GM12878 (cell line): ENCODE results near the gene WNT9A. TPM values are rescaled to one million over a fixed set of nuclear protein-coding genes. Genes with fewer than 3 reads are reported as not detected.

Experiments used
- ATAC-seq: fragments of 200-7000 bp; cut with Tn5 transposase; 3 replicates; pipeline ENCODE4 v1.9.1; 2020; ENCODE audit warnings: mild to moderate bottlenecking, moderate library complexity
- BruUV-seq: library from RNA; stranded (reverse); fragments of 400-500 nt; replicated peaks from 2 replicates; lab custom pipeline; 2021; lab: Mats Ljungman, UMichigan
- CTCF ChIA-PET: fragments of 300-600 bp; sonication (Branson Sonifier 250); formaldehyde crosslinking; extraction: SDS; loops from one replicate; lab custom pipeline; 2021; ENCODE audit warnings: inconsistent platforms; lab: Yijun Ruan, JAX
- POLR2A ChIA-PET: fragments of 350-600 bp; formaldehyde crosslinking; extraction: SDS; loops from one replicate; lab custom pipeline; 2021; ENCODE audit warnings: inconsistent platforms; lab: Charles Lee
- RAD21 ChIA-PET: fragments of 300-600 bp; sonication (Branson Sonifier 250); formaldehyde crosslinking; loops from one replicate; lab custom pipeline; 2023; ENCODE audit warnings: antibody characterized with exemption; ENCODE audit not compliant: unreplicated experiment; lab: Charles Lee
- SMC1A ChIA-PET: fragments of 300-600 bp; sonication (Branson Sonifier 250); formaldehyde crosslinking; loops from one replicate; lab custom pipeline; 2023; ENCODE audit not compliant: unreplicated experiment, uncharacterized antibody; lab: Charles Lee
- DNase-seq: peaks from one replicate; pipeline ENCODE4 v3.0.0-alpha.2; 2011; ENCODE audit warnings: low read depth, low spot score
- FAIRE-seq: peaks from 3 replicates; lab custom pipeline; 2011; peaks lifted over from hg19 to GRCh38; lab: Jason Lieb, UNC
- H2AFZ ChIP-seq: 2 replicates; pipeline ENCODE4 v1.6.0; 2011; ENCODE audit warnings: low read depth, low read length, control low read depth; ENCODE audit not compliant: control insufficient read depth
- H3K27ac ChIP-seq: 2 replicates; pipeline ENCODE4 v1.5.1; 2011; ENCODE audit warnings: control low read depth; ENCODE audit not compliant: control insufficient read depth, insufficient read depth
- H3K27me3 ChIP-seq, 2 experiments: replicated peaks in 1 of 2; 2 replicates each; pipeline versions ENCODE4 v1.6.0 to v1.6.1; 2011; ENCODE audit warnings: low read length in 1 of 2; ENCODE audit not compliant: control insufficient read depth in 2 of 2, insufficient read depth in 2 of 2
- H3K36me3 ChIP-seq, 2 experiments: 2 replicates each; pipeline ENCODE4 v1.5.1; 2011; ENCODE audit warnings: low read length in 1 of 2; ENCODE audit not compliant: control insufficient read depth in 2 of 2, insufficient read depth in 2 of 2
- H3K4me1 ChIP-seq: 2 replicates; pipeline ENCODE4 v1.6.1; 2011; ENCODE audit warnings: mild to moderate bottlenecking, low read length, moderate library complexity, mixed read lengths; ENCODE audit not compliant: control insufficient read depth, insufficient read depth
- H3K4me2 ChIP-seq: 2 replicates; pipeline ENCODE4 v1.6.0; 2011; ENCODE audit warnings: control low read depth; ENCODE audit not compliant: control insufficient read depth, insufficient read depth
- H3K4me3 ChIP-seq: fragments of 200-600 bp; sonication (generic); 2 replicates; pipeline ENCODE4 v1.5.1; 2016
- H3K79me2 ChIP-seq: 2 replicates; pipeline ENCODE4 v1.6.0; 2011; ENCODE audit warnings: low read length; ENCODE audit not compliant: control insufficient read depth, insufficient read depth
- H3K9ac ChIP-seq: 2 replicates; pipeline ENCODE4 v1.8.0; 2011; ENCODE audit warnings: low read length, control low read depth, mixed read lengths; ENCODE audit not compliant: control insufficient read depth, insufficient read depth
- H3K9me3 ChIP-seq: replicated peaks from 3 replicates; pipeline ENCODE4 v1.5.1; 2011; ENCODE audit warnings: mild to moderate bottlenecking, low read length; ENCODE audit not compliant: control insufficient read depth, insufficient read depth
- H4K20me1 ChIP-seq: 2 replicates; pipeline ENCODE4 v1.6.0; 2011; ENCODE audit not compliant: control insufficient read depth, insufficient read depth
- CHD4 ChIP-seq: fragments of 200-600 bp; sonication (generic); IDR thresholded peaks from 2 replicates; pipeline ENCODE4 v1.6.1; 2016; ENCODE audit warnings: mild to moderate bottlenecking
- EP300 ChIP-seq, 2 experiments: fragments of 150-350 bp in 1 of 2; IDR thresholded peaks; 2 replicates each; pipeline ENCODE4 v1.6.1; 2011 to 2012; ENCODE audit warnings: low read depth in 2 of 2, low read length in 2 of 2, borderline replicate concordance in 1 of 2, improper control_type of control experiment in 1 of 2, inconsistent platforms in 1 of 2; ENCODE audit not compliant: control insufficient read depth in 1 of 2
- JUND ChIP-seq: IDR thresholded peaks from 2 replicates; pipeline ENCODE4 v1.6.1; 2012; ENCODE audit warnings: low read depth, mild to moderate bottlenecking, low read length, improper control_type of control experiment, moderate library complexity
- KDM1A ChIP-seq: fragments of 200-600 bp; sonication (generic); IDR thresholded peaks from 2 replicates; pipeline ENCODE4 v1.6.1; 2016; ENCODE audit warnings: borderline replicate concordance
- MLLT1 ChIP-seq: fragments of 450-650 bp; IDR thresholded peaks from 2 replicates; pipeline ENCODE4 v1.6.1; 2016; ENCODE audit warnings: mild to moderate bottlenecking
- NKRF ChIP-seq: fragments of 450-650 bp; conservative IDR thresholded peaks from 2 replicates; pipeline ENCODE4 v1.6.1; 2017; ENCODE audit warnings: mild to moderate bottlenecking, moderate library complexity
- POU2F2 ChIP-seq: IDR thresholded peaks from 3 replicates; pipeline ENCODE4 v1.6.1; 2011; ENCODE audit warnings: low read depth, mild to moderate bottlenecking, low read length, borderline replicate concordance
- RAD51 ChIP-seq: fragments of 450-650 bp; IDR thresholded peaks from 2 replicates; pipeline ENCODE4 v1.6.1; 2016; ENCODE audit warnings: moderate library complexity, mild to moderate bottlenecking, inconsistent platforms
- RCOR1 ChIP-seq: conservative IDR thresholded peaks from 2 replicates; pipeline ENCODE4 v1.6.1; 2012; ENCODE audit warnings: low read depth, low read length, improper control_type of control experiment
- RELA ChIP-seq: fragments of 450-650 bp; IDR thresholded peaks from 2 replicates; pipeline ENCODE4 v1.8.0; 2014; ENCODE audit warnings: borderline replicate concordance; ENCODE audit not compliant: partially characterized antibody
- SPI1 ChIP-seq: IDR thresholded peaks from 2 replicates; pipeline ENCODE4 v1.6.1; 2011; ENCODE audit warnings: low read depth, mild to moderate bottlenecking, low read length, moderate library complexity, borderline replicate concordance; ENCODE audit not compliant: insufficient read depth
- SUPT20H ChIP-seq: IDR thresholded peaks from 2 replicates; pipeline ENCODE4 v1.6.1; 2011; ENCODE audit warnings: low read depth, mild to moderate bottlenecking, low read length, moderate library complexity, borderline replicate concordance; ENCODE audit not compliant: control insufficient read depth
- USF1 ChIP-seq: IDR thresholded peaks from 2 replicates; pipeline ENCODE4 v1.6.1; 2011; ENCODE audit warnings: borderline replicate concordance, low read depth, mild to moderate bottlenecking, moderate library complexity, mixed read lengths, low read length; ENCODE audit not compliant: insufficient read depth; ENCODE audit errors: extremely low read length
- USF2 ChIP-seq: IDR thresholded peaks from 2 replicates; pipeline ENCODE4 v1.6.1; 2011; ENCODE audit warnings: low read depth, low read length, improper control_type of control experiment, borderline replicate concordance
- YBX1 ChIP-seq: fragments of 450-650 bp; IDR thresholded peaks from 2 replicates; pipeline ENCODE4 v1.6.1; 2016; ENCODE audit warnings: antibody characterized with exemption
- ZSCAN29 ChIP-seq: fragments of 450-650 bp; IDR thresholded peaks from 2 replicates; pipeline ENCODE4 v1.6.1; 2017; ENCODE audit warnings: mild to moderate bottlenecking, moderate library complexity
- WGBS: methylation state at CpG from one replicate; pipeline ENCODE4 v1.1.6; 2016; ENCODE audit warnings: low lambda C conversion rate; ENCODE audit not compliant: insufficient replicate concordance, insufficient coverage; ENCODE audit errors: missing lambda C conversion rate; 5-methylcytosine and 5-hydroxymethylcytosine counted together
- in situ Hi-C: fragments of 300-500 bp; cut with MboI; formaldehyde crosslinking; loops from 9 replicates; pipeline ENCODE4 v1.14.3; 2018; ENCODE audit warnings: mixed read lengths
- intact Hi-C: fragments of 100-400 bp; cut with micrococcal nuclease; formaldehyde crosslinking; loops from one replicate; pipeline ENCODE4 v1.14.2; 2022; ENCODE audit not compliant: unreplicated experiment
- polyA plus RNA-seq, 11 experiments: library from polyadenylated mRNA; depleted of rRNA in 4 of 11; unstranded in 6 of 11; stranded (reverse) in 5 of 11; fragments of >200 nt; fragmentation: Nextera tagmentation in 4 of 11; fragmentation: Illumina TruSeq in 1 of 11; extraction: Ambion mirVana in 4 of 11; extraction: Trizol in 1 of 11; gene quantifications; 1 replicate in 1 of 11; 2 replicates in 10 of 11; pipeline versions ENCODE4 v1.2.1 to v1.2.3, GENCODE V29; 2011 to 2016; ENCODE audit warnings: inconsistent platforms in 2 of 11, missing spikeins in 2 of 11, low read depth in 1 of 11
- total RNA-seq, 4 experiments: library from RNA; depleted of rRNA in 3 of 4; stranded (reverse); fragments of >200 nt in 3 of 4; fragmentation: Illumina TruSeq in 1 of 4; extraction: Trizol in 1 of 4; gene quantifications; 2 replicates each; pipeline versions ENCODE4 v1.2.1 to v1.2.3, GENCODE V29; 2013 to 2021

The WNT9A gene
- total and polyA plus RNA-seq, 10 of the 15 experiments (the other 5 are each of a cell fraction or from before 2014, with no cell fraction given), result not detected

GRCh38 chr1:227895828-227896685 is 51.7 kb downstream of the WNT9A start:
- FAIRE-seq (no peak), DNase-seq (no peak), ATAC-seq (no peak)
- H3K36me3 ChIP-seq, result no peaks in the 10 kb centered on the region
- WGBS, result 55% methylated on average over 24 of the region's 24 CpGs
- no peaks in the 10 kb centered on the region for H3K4me1 ChIP-seq
- H4K20me1 ChIP-seq, result no peaks in the 10 kb centered on the region
- RAD21 ChIA-PET, result no interaction called here
- CTCF ChIA-PET, result no interaction called here
- no peaks in the 10 kb centered on the region for H3K9me3 ChIP-seq
- H3K27ac ChIP-seq, result no peak overlapping the region
- in situ Hi-C loops, result no loop called here
- no peak overlapping the region for H3K9ac ChIP-seq
- SMC1A ChIA-PET, result no interaction called here
- POLR2A ChIA-PET, result no interaction called here
- intact Hi-C loops, result no loop called here
- no TSS peak for BruUV-seq
- H3K79me2 ChIP-seq, result no peaks in the 10 kb centered on the region
- H3K4me2 ChIP-seq, result no peak overlapping the region
- no peak overlapping the region for H2AFZ ChIP-seq
- H3K27me3 ChIP-seq, result no peaks in the 10 kb centered on the region
- no peak overlapping the region for H3K4me3 ChIP-seq
- TF ChIP-seq USF1 (no peak), RAD51 (no peak), KDM1A (no peak), SUPT20H (no peak), MLLT1 (no peak), USF2 (no peak), RELA (no peak), CHD4 (no peak), JUND (no peak), RCOR1 (no peak), SPI1 (no peak), POU2F2 (no peak), EP300 (IDR thresholded peaks at IDR 0.05; ENCODE audit: borderline replicate concordance in 1 of 2, control insufficient read depth in 1 of 2, low read depth in 2 of 2, low read length in 2 of 2) (no peak), NKRF (no peak), YBX1 (no peak), ZSCAN29 (no peak)
